IMR-90 (cell line): ENCODE measurements around the gene CTSH. TPM values are rescaled to one million over a fixed set of nuclear protein-coding genes. Genes with fewer than 3 reads are reported as not detected.

Experiments used
- ATAC-seq: fragments of 200-7000 bp; cut with Tn5 transposase; 2 replicates; pipeline ENCODE4 v1.9.1; 2020; ENCODE audit warnings: low read depth, mild to moderate bottlenecking, moderate library complexity
- BruUV-seq: library from RNA; stranded (reverse); fragments of 400-500 nt; replicated peaks from 2 replicates; lab custom pipeline; 2021; lab: Mats Ljungman, UMichigan
- CTCF ChIA-PET: fragments of 300-600 bp; formaldehyde crosslinking; extraction: SDS; loops from one replicate; lab custom pipeline; 2021; ENCODE audit warnings: antibody characterized with exemption; lab: Yijun Ruan, JAX
- POLR2A ChIA-PET: fragments of 300-600 bp; sonication (Branson Sonifier 250); formaldehyde crosslinking; loops from one replicate; lab custom pipeline; 2022; ENCODE audit warnings: antibody characterized with exemption; ENCODE audit not compliant: unreplicated experiment; lab: Charles Lee
- DNase-seq: peaks from one replicate; pipeline ENCODE4 v3.0.0; 2013
- H2AFZ ChIP-seq: replicated peaks from 2 replicates; pipeline ENCODE3; 2013; ENCODE audit warnings: low read length, mild to moderate bottlenecking; ENCODE audit not compliant: poor library complexity
- H2AK5ac ChIP-seq: 2 replicates; pipeline ENCODE4 v1.6.1; 2013; ENCODE audit warnings: low read depth, low read length, inconsistent platforms
- H2AK9ac ChIP-seq: replicated peaks from 2 replicates; pipeline ENCODE3; 2013; ENCODE audit warnings: mild to moderate bottlenecking, low read depth, low read length, moderate library complexity; ENCODE audit not compliant: poor library complexity
- H2BK120ac ChIP-seq: 2 replicates; pipeline ENCODE4 v1.6.1; 2013; ENCODE audit warnings: low read depth, low read length, inconsistent platforms
- H2BK15ac ChIP-seq: 3 replicates; pipeline ENCODE4 v1.6.1; 2013; ENCODE audit warnings: low read depth, low read length, inconsistent platforms
- H2BK20ac ChIP-seq: 2 replicates; pipeline ENCODE4 v1.6.1; 2013; ENCODE audit warnings: low read depth, mild to moderate bottlenecking, inconsistent platforms, low read length, moderate library complexity
- H2BK5ac ChIP-seq: 2 replicates; pipeline ENCODE4 v1.6.1; 2013; ENCODE audit warnings: mild to moderate bottlenecking, low read depth, low read length, inconsistent platforms; ENCODE audit not compliant: poor library complexity, severe bottlenecking
- H3K14ac ChIP-seq: replicated peaks from 2 replicates; pipeline ENCODE4 v1.6.1; 2013; ENCODE audit warnings: low read depth, low read length, inconsistent platforms
- H3K18ac ChIP-seq: 2 replicates; pipeline ENCODE4 v1.6.1; 2013; ENCODE audit warnings: low read depth, low read length, control low read depth
- H3K23ac ChIP-seq: 2 replicates; pipeline ENCODE4 v1.6.1; 2013; ENCODE audit warnings: low read depth, low read length, inconsistent platforms
- H3K27ac ChIP-seq: 2 replicates; pipeline ENCODE4 v1.5.1; 2013; ENCODE audit warnings: mild to moderate bottlenecking, control low read depth, low read length; ENCODE audit not compliant: insufficient read depth
- H3K27me3 ChIP-seq: 2 replicates; pipeline ENCODE4 v1.6.1; 2013; ENCODE audit warnings: low read length; ENCODE audit not compliant: control insufficient read depth, insufficient read depth
- H3K36me3 ChIP-seq: 2 replicates; pipeline ENCODE4 v1.6.1; 2013; ENCODE audit warnings: low read length, mixed read lengths; ENCODE audit not compliant: control insufficient read depth, insufficient read depth
- H3K4ac ChIP-seq: 2 replicates; pipeline ENCODE4 v1.6.1; 2013; ENCODE audit warnings: low read depth, low read length, inconsistent platforms
- H3K4me1 ChIP-seq: 2 replicates; pipeline ENCODE4 v1.6.1; 2013; ENCODE audit warnings: low read length, mixed read lengths; ENCODE audit not compliant: control insufficient read depth, insufficient read depth
- H3K4me2 ChIP-seq: 2 replicates; pipeline ENCODE4 v1.6.1; 2013; ENCODE audit warnings: low read depth, mild to moderate bottlenecking, control low read depth, low read length, moderate library complexity
- H3K4me3 ChIP-seq: 2 replicates; pipeline ENCODE4 v1.5.1; 2013; ENCODE audit warnings: low read depth, mild to moderate bottlenecking, control low read depth, low read length, moderate library complexity; ENCODE audit not compliant: insufficient read depth
- H3K56ac ChIP-seq: 2 replicates; pipeline ENCODE4 v1.6.1; 2013; ENCODE audit warnings: low read length, inconsistent platforms; ENCODE audit not compliant: insufficient read depth; ENCODE audit errors: extremely low read depth
- H3K79me1 ChIP-seq, 2 experiments: 2 replicates each; pipeline ENCODE4 v1.6.1; 2013; ENCODE audit warnings: low read length in 2 of 2, inconsistent platforms in 1 of 2, low read depth in 1 of 2
- H3K9ac ChIP-seq: 2 replicates; pipeline ENCODE4 v1.6.1; 2013; ENCODE audit warnings: low read depth, low read length, control low read depth
- H3K9me1 ChIP-seq: 2 replicates; pipeline ENCODE4 v1.6.1; 2013; ENCODE audit warnings: low read length, inconsistent platforms; ENCODE audit not compliant: insufficient read depth
- H3K9me3 ChIP-seq: 2 replicates; pipeline ENCODE4 v1.6.1; 2013; ENCODE audit warnings: low read length; ENCODE audit not compliant: control insufficient read depth, insufficient read depth
- H4K20me1 ChIP-seq: 2 replicates; pipeline ENCODE4 v1.6.1; 2013; ENCODE audit warnings: low read length, inconsistent platforms; ENCODE audit not compliant: insufficient read depth
- H4K5ac ChIP-seq: 2 replicates; pipeline ENCODE4 v1.6.1; 2013; ENCODE audit warnings: mild to moderate bottlenecking, low read depth, low read length, control low read depth
- H4K8ac ChIP-seq, 2 experiments: 2 replicates each; pipeline ENCODE4 v1.6.1; 2013; ENCODE audit warnings: low read depth in 2 of 2, low read length in 2 of 2, control low read depth in 1 of 2, inconsistent platforms in 1 of 2
- H4K91ac ChIP-seq: 2 replicates; pipeline ENCODE4 v1.6.1; 2013; ENCODE audit warnings: low read depth, low read length, inconsistent platforms; ENCODE audit not compliant: insufficient read depth
- CEBPB ChIP-seq: IDR thresholded peaks from 2 replicates; pipeline ENCODE4 v1.6.1; 2012; ENCODE audit warnings: low read depth, low read length, improper control_type of control experiment
- CHD1 ChIP-seq: IDR thresholded peaks from 2 replicates; pipeline ENCODE4 v1.6.1; 2012; ENCODE audit warnings: low read depth, low read length, improper control_type of control experiment
- CTCF ChIP-seq: conservative IDR thresholded peaks from 2 replicates; pipeline ENCODE4 v1.5.1; 2012; ENCODE audit warnings: mild to moderate bottlenecking, low read depth, low read length, improper control_type of control experiment
- ELK1 ChIP-seq: fragments of 150-350 bp; IDR thresholded peaks from 2 replicates; pipeline ENCODE4 v1.6.1; 2016; ENCODE audit warnings: low read depth, mild to moderate bottlenecking, low read length, moderate library complexity, borderline replicate concordance
- FOS ChIP-seq: fragments of 150-350 bp; IDR thresholded peaks from 2 replicates; pipeline ENCODE4 v1.6.1; 2016; ENCODE audit warnings: low read depth, low read length
- MAFK ChIP-seq: IDR thresholded peaks from 2 replicates; pipeline ENCODE4 v1.6.1; 2012; ENCODE audit warnings: low read depth, low read length, improper control_type of control experiment
- MXI1 ChIP-seq: IDR thresholded peaks from 2 replicates; pipeline ENCODE4 v1.6.1; 2012; ENCODE audit warnings: low read depth, mild to moderate bottlenecking, low read length, moderate library complexity, borderline replicate concordance
- POLR2A ChIP-seq: IDR thresholded peaks from 2 replicates; pipeline ENCODE4 v1.6.1; 2012; ENCODE audit warnings: mild to moderate bottlenecking, low read depth, low read length
- RAD21 ChIP-seq: IDR thresholded peaks from 2 replicates; pipeline ENCODE4 v1.6.1; 2012; ENCODE audit warnings: low read length, improper control_type of control experiment
- RCOR1 ChIP-seq: IDR thresholded peaks from 2 replicates; pipeline ENCODE4 v1.6.1; 2012; ENCODE audit warnings: mild to moderate bottlenecking, low read length, improper control_type of control experiment; ENCODE audit not compliant: insufficient replicate concordance
- RFX5 ChIP-seq: IDR thresholded peaks from 2 replicates; pipeline ENCODE4 v1.8.0; 2012; ENCODE audit warnings: low read depth, mild to moderate bottlenecking, low read length, moderate library complexity
- USF2 ChIP-seq: fragments of 150-350 bp; IDR thresholded peaks from 2 replicates; pipeline ENCODE4 v1.6.1; 2017; ENCODE audit warnings: mild to moderate bottlenecking, antibody characterized with exemption, low read length, low read depth
- WGBS, 2 experiments: methylation state at CpG; one replicate each; pipeline versions ENCODE4 v1.1.5 to v1.1.7; 2013; ENCODE audit warnings: missing lambda C conversion rate in 2 of 2; ENCODE audit not compliant: insufficient read length in 1 of 2; ENCODE audit errors: extremely low coverage in 2 of 2; 5-methylcytosine and 5-hydroxymethylcytosine counted together
- dilution Hi-C: fragments of 300-500 bp; cut with HindIII; formaldehyde crosslinking; loops from one replicate; pipeline ENCODE4 v1.14.3; 2018; ENCODE audit warnings: low sequenced_read_pairs; ENCODE audit not compliant: unreplicated experiment
- in situ Hi-C: fragments of 300-500 bp; cut with MboI; formaldehyde crosslinking; loops from 3 replicates; pipeline ENCODE4 v1.14.3; 2019; ENCODE audit warnings: low sequenced_read_pairs, inconsistent platforms, mixed read lengths
- intact Hi-C: fragments of 100-400 bp; cut with micrococcal nuclease; formaldehyde crosslinking; loops from 2 replicates; pipeline ENCODE4 v1.10.0; 2022
- polyA plus RNA-seq, 3 experiments: library from polyadenylated mRNA; depleted of rRNA; stranded (reverse); fragments of >200 nt; gene quantifications; 2 replicates each; pipeline ENCODE4 v1.2.3, GENCODE V29; 2012; ENCODE audit warnings: low replicate concordance in 1 of 3
- total RNA-seq: library from RNA; depleted of rRNA; stranded (reverse); fragments of >200 nt; gene quantifications from 2 replicates; pipeline ENCODE4 v1.2.3, GENCODE V29; 2012

Gene CTSH
- total and polyA plus RNA-seq, 2 of the 4 experiments (the other 2 are of a cell fraction): 11.7 to 13.9 TPM

- in situ Hi-C loops: no loop called here
- no peak overlapping the region for H2AK5ac ChIP-seq
Measured at GRCh38 chr15:78898540-78898939, 46.3 kb downstream of the CTSH start.

More at GRCh38 chr15:78898540-78898939, 46.3 kb downstream of the CTSH start:
- H3K56ac ChIP-seq: no peak overlapping the region
- ChIA-PET CTCF (interaction anchor here (0.7 kb wide), 1 partner anchor 130 kb away, joined by 3 read pairs; no protein-coding TSS in a partner anchor), POLR2A (no interaction called here)
- intact Hi-C loops (no loop called here), dilution Hi-C loops (no loop called here)
- H2AK9ac ChIP-seq: no peak overlapping the region
- no peak overlapping the region for H3K4me3 ChIP-seq
- no peak overlapping the region for H4K8ac ChIP-seq
- no peak overlapping the region for H2BK5ac ChIP-seq
- ATAC-seq (no peak), DNase-seq (no peak)
- no peaks in the 10 kb centered on the region for H3K9me3 ChIP-seq
- H4K20me1 ChIP-seq: peaks cover 71% of the 10 kb centered on the region
- no peaks in the 10 kb centered on the region for H3K27me3 ChIP-seq
- H3K79me1 ChIP-seq: peaks cover 14 to 66% of the 10 kb centered on the region in 2 experiments
- WGBS, 2 experiments: no CpG with 5 or more reads among the region's 4 CpGs
- no peak overlapping the region for H2BK120ac ChIP-seq
- H3K18ac ChIP-seq: no peak overlapping the region
- no peaks in the 10 kb centered on the region for H3K9me1 ChIP-seq
- no peak overlapping the region for H2BK20ac ChIP-seq
- H4K91ac ChIP-seq: no peak overlapping the region
- no peak overlapping the region for H4K5ac ChIP-seq
- no peak overlapping the region for H3K27ac ChIP-seq
- H3K4ac ChIP-seq: no peak overlapping the region
- H2AFZ ChIP-seq: no peak overlapping the region
- H3K4me2 ChIP-seq: no peak overlapping the region
- BruUV-seq: no TSS peak
- peaks cover 73% of the 10 kb centered on the region for H3K36me3 ChIP-seq
- H3K14ac ChIP-seq: no peak overlapping the region
- peaks cover 4% of the 10 kb centered on the region for H3K4me1 ChIP-seq
- TF ChIP-seq MXI1: no peak
- no peak for TF ChIP-seq USF2
- no peak for TF ChIP-seq CHD1
- no peak for TF ChIP-seq CTCF
- TF ChIP-seq FOS: no peak
- TF ChIP-seq CEBPB: no peak
- no peak for TF ChIP-seq POLR2A
- no peak for TF ChIP-seq ELK1
- no peak for TF ChIP-seq RFX5
- TF ChIP-seq RAD21: no peak
- no peak for TF ChIP-seq MAFK
- no peak for TF ChIP-seq RCOR1
- H3K23ac ChIP-seq: no peak overlapping the region
- H2BK15ac ChIP-seq: no peak overlapping the region
- no peak overlapping the region for H3K9ac ChIP-seq
